Superior temporal gyrus (tissue), 1 donor: ENCODE results near the gene GAS2L2.
"Not testable (repeated sequence)": the region's sequence is repeated elsewhere in the genome, so short reads cannot be mapped to it uniquely, and the experiment has no call there.

ENCODE experiments used
- DNase-seq: peaks from one replicate; pipeline ENCODE4 v3.0.0-alpha.2; 2016; ENCODE audit errors: extremely low spot score

The GAS2L2 gene

GRCh38 chr17:35773679-35774425 is 20.8 kb upstream of the GAS2L2 start:
- DNase-seq = no peak

- no peak for DNase-seq
These were observed 20.1 kb upstream of the GAS2L2 start for GRCh38 chr17:35773129-35773528.

GRCh38 chr17:35769895-35770486 is 17.0 kb upstream of the GAS2L2 start:
- no peak for DNase-seq

GRCh38 chr17:35768797-35769196 is 15.8 kb upstream of the GAS2L2 start:
- DNase-seq = no peak

- DNase-seq = peak; percentile 41
These were observed 14.0 kb upstream of the GAS2L2 start for GRCh38 chr17:35766903-35767510.

- no peak for DNase-seq
These were observed 13.4 kb upstream of the GAS2L2 start for GRCh38 chr17:35766489-35766877.

GRCh38 chr17:35765756-35766488 is 12.9 kb upstream of the GAS2L2 start:
- DNase-seq = no peak

GRCh38 chr17:35765086-35765710 is 12.2 kb upstream of the GAS2L2 start:
- DNase-seq = no peak

- peak; percentile 84 for DNase-seq
These were observed 11.3 kb upstream of the GAS2L2 start for GRCh38 chr17:35764123-35764991.

GRCh38 chr17:35763767-35764122 is 10.7 kb upstream of the GAS2L2 start:
- no peak for DNase-seq

GRCh38 chr17:35761601-35762000 is 8.6 kb upstream of the GAS2L2 start:
- DNase-seq = no peak

GRCh38 chr17:35760587-35760986 is 7.5 kb upstream of the GAS2L2 start, which contains the start of gene C17orf50:
C17orf50 (plus strand) TSS chr17:35760887; CDS start chr17:35760942, 55 bp downstream.
- no peak for DNase-seq

- DNase-seq = no peak
These were observed 4.2 kb upstream of the GAS2L2 start for GRCh38 chr17:35757243-35757642.

GRCh38 chr17:35752471-35752870 is 568 bp downstream of the GAS2L2 start:
- no peak for DNase-seq

- not testable (repeated sequence) for DNase-seq
These were observed 1.5 kb downstream of the GAS2L2 start for GRCh38 chr17:35751541-35751940.

- DNase-seq = no peak
These were observed 2.3 kb downstream of the GAS2L2 start for GRCh38 chr17:35750526-35751395.

GRCh38 chr17:35749560-35750412 is 3.3 kb downstream of the GAS2L2 start:
- no peak for DNase-seq

- no peak for DNase-seq
These were observed 4.1 kb downstream of the GAS2L2 start for GRCh38 chr17:35748979-35749378.

- no peak for DNase-seq
These were observed 4.6 kb downstream of the GAS2L2 start for GRCh38 chr17:35748341-35748841.
